ENCODE data around the gene SLC6A13. TPM values are rescaled to one million over a fixed set of nuclear protein-coding genes. Genes with fewer than 3 reads are reported as not detected.

The SLC6A13 gene
- total and polyA plus RNA-seq, 2 of the 13 experiments (the other 11 are each of a cell fraction or from before 2014, with no cell fraction given): 0.05 to 0.15 TPM

GRCh38 chr12:228846-229200 lies 33.8 kb downstream of the SLC6A13 start:
- ATAC-seq: no peak
- Histone ChIP-seq H2AFZ (ENCODE audit: low read length) (no peak overlapping the region), H4K20me1 (ENCODE audit: insufficient read depth, low read length) (no peaks in the 10 kb centered on the region), H3K27ac (ENCODE audit: extremely low read length, insufficient read depth, low read length) (no peak overlapping the region), H3K9me3 (ENCODE audit: low read length) (no peaks in the 10 kb centered on the region), H3K4me3 (replicated peaks in 1 of 3; ENCODE audit: insufficient read depth in 1 of 3, low read depth in 2 of 3, low read length in 3 of 3) (no peak overlapping the region), H3K27me3 (ENCODE audit: control insufficient read depth in 1 of 2, insufficient read depth in 2 of 2, low read length in 2 of 2) (peaks cover 3 to 6% of the 10 kb centered on the region in 2 experiments; a peak in 3 of 5 replicates), H3K36me3 (replicated peaks in 1 of 2; ENCODE audit: control insufficient read depth in 1 of 2, insufficient read depth in 2 of 2, low read length in 2 of 2) (no peaks in the 10 kb centered on the region), H3K4me1 (ENCODE audit: insufficient read depth, low read length) (peaks cover 30% of the 10 kb centered on the region), H3K9ac (ENCODE audit: insufficient read depth, low read depth, low read length) (no peak overlapping the region), H3K79me2 (ENCODE audit: insufficient read depth, low read length) (no peaks in the 10 kb centered on the region), H3K4me2 (ENCODE audit: low read depth, low read length) (no peak overlapping the region)
- 35% methylated on average over 3 of the region's 3 CpGs for WGBS (ENCODE audit: low lambda C conversion rate)
- intact Hi-C loops (cut with micrococcal nuclease; ENCODE audit: unreplicated experiment) (no loop called here), in situ Hi-C loops (cut with HindIII; ENCODE audit: extremely low pct_ligation_motif_present, low pct_unique_long_range_greater_than_20kb) (no loop called here)
- CTCF ChIA-PET (ENCODE audit: low intra/inter-chr PET ratio, low total read pairs): no interaction called here
- no peak for FAIRE-seq
- DNase-seq (ENCODE audit: low spot score): no peak
- TF ChIP-seq IRF2 (CRISPR knock-in tag; IDR thresholded peaks at IDR 0.05) (no peak), PAWR (CRISPR knock-in tag; IDR thresholded peaks at IDR 0.05; ENCODE audit: borderline replicate concordance) (no peak), TRAFD1 (CRISPR knock-in tag; IDR thresholded peaks at IDR 0.05; ENCODE audit: borderline replicate concordance) (no peak), ZNF574 (CRISPR knock-in tag; IDR thresholded peaks at IDR 0.05) (no peak), ETV5 (CRISPR knock-in tag; IDR thresholded peaks at IDR 0.05; ENCODE audit: borderline replicate concordance) (no peak), BRCA1 (CRISPR knock-in tag; IDR thresholded peaks at IDR 0.05) (no peak), ZNF558 (CRISPR knock-in tag; IDR thresholded peaks at IDR 0.05; ENCODE audit: borderline replicate concordance) (no peak), TFE3 (CRISPR knock-in tag; IDR thresholded peaks at IDR 0.05) (no peak), PRMT3 (CRISPR knock-in tag; IDR thresholded peaks at IDR 0.05; ENCODE audit: borderline replicate concordance, low read depth) (no peak)
- POLR2A ChIA-PET: no interaction called here
- no TSS peak for BruUV-seq (replicated peaks)
